HG03432 (cell line): ENCODE measurements around the gene DDX47.
"Not testable (repeated sequence)": the region's sequence is repeated elsewhere in the genome, so short reads cannot be mapped to it uniquely, and the experiment has no call there.

Experiments
- ATAC-seq: cut with Tn5 transposase; IDR thresholded peaks from one replicate; pipeline ENCODE4 v1.9.1; 2021; ENCODE audit warnings: mild to moderate bottlenecking, moderate library complexity; ENCODE audit not compliant: unreplicated experiment

DDX47 gene

DNA sequence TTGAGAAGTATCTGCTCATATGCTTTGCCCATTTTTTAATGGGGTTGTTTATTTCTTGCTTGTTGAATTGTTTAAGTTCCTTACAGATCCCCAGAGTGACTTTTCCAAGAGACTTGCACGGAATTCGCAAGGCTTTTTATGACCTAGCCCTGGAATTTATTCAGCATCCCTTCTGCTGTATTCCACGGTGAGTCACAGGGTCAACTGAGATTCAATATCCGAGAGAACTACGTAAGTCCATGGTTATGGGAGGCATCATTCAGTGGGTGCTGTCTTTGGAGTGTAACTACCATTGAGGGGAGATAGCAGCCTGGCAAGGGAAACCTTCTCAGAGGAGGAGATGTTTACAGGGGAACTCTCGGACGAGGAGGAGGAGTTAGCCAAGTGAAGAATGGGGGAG is 57.3 kb downstream of the DDX47 start:
- ATAC-seq = no peak

DNA sequence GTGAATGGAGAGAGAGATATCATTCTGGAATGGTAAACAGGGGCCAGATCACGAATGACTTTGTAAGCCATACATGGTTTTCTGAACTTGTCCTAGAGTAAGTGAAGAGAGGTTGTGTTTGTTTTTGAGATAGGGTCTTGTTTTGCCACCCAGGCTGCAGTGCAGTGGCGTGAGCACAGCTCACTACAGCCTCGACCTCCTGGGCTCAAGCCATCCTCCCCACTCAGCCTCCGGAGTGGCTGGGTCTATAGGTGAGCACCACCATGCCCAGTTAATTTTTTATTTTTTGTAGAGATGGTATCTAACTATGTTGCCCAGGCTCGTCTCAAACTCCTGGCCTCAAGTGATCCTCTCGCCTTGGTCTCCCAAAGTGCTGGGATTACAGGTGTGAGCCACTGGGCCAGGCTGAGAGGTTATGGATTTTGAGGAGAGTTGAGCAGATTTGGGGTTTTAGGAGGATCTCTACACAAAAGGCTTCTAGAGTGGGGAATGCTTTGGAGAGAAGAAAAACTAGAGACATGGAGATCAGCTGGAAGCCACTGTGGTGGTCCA is 58.5 kb downstream of the DDX47 start:
- ATAC-seq = no peak

DNA sequence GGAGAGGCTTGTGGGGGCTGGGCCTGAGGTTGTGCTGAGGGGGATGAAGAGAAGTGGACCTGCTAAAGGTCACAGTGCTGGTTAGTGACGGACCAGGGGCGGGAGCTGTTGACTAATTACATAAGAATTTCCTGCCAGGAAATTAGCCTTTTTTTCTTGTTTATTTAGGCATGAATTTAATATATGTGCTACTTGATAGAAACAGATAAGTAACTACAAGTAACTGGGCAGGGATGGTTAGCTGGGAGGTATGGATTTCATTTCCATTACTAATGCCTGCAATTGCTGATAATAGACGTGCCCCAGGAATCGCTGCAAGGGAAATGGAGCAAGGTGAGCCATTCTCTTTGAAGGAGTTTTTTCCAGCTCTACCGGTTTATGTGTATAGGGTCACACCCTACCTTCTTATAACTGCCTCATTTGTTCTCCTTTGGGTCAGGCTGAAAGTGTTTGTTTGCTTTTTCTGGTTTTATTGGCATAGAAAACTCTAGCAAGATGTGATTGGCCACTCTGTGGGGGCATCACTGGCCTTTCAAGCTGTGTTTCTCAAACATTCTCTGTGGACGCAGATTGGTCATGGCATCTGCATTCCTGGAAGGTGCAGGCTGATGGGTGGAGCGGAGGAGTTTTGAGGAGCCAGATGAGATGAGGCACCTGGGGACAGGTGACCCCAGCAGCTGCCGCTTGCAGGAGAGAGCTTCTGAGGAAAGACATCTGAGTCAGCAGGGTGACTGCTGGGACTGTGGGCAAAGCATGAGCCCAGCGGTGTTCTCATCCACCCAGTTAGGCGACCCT is 59.2 kb downstream of the DDX47 start:
- no peak for ATAC-seq

DNA sequence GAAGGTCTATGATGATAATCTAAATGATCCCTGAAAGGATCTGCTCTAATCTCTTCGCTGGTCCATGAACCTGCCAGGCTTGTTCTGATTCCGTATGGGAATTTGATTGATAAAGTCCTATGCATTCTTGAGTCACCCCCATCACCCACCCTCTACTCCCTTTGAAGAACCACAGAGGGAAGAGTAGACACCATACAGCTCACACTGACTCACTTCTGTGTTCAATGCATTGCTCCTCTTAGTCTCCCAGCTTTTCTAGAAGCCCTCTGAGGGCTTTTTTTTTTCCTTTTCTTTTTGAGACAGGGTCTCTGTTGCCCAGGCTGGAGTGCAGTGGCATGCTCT is 59.8 kb downstream of the DDX47 start:
- no peak for ATAC-seq

DNA sequence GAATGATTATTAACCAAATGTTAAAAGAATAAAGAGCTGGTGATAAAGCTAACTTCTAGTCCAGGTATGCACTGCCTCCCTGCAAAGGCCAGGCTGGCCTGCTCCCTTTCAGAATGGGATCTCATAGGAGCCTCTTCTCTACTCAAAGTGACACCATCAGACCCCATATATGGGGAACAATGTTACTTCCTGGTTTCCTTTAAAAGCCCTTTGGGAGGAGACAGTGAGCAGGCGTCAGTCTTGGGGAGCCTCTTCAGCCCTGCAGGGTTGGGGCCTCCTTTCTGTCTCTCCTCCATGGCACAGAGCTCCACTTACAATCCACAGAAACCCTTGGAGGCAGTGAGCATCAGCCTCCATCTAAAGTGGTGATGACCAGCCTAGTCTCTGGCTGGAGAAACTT is 60.9 kb downstream of the DDX47 start:
- ATAC-seq = no peak

DNA sequence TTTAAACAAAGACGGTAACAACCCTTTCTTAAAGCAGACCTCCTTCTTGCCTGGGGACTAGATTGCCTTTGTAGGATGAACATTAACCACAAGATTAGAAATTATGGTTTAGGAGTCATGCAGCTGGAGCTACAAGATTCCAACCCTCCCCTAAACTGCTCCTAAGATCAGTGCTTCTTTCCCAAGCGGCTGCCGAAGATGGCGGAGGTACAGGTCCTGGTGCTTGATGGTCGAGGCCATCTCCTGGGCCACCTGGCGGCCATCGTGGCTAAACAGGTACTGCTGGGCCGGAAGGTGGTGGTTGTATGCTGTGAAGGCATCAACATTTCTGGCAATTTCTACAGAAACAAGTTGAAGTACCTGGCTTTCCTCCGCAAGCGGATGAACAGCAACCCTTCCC is 62.2 kb downstream of the DDX47 start:
- ATAC-seq = not testable (repeated sequence)

DNA sequence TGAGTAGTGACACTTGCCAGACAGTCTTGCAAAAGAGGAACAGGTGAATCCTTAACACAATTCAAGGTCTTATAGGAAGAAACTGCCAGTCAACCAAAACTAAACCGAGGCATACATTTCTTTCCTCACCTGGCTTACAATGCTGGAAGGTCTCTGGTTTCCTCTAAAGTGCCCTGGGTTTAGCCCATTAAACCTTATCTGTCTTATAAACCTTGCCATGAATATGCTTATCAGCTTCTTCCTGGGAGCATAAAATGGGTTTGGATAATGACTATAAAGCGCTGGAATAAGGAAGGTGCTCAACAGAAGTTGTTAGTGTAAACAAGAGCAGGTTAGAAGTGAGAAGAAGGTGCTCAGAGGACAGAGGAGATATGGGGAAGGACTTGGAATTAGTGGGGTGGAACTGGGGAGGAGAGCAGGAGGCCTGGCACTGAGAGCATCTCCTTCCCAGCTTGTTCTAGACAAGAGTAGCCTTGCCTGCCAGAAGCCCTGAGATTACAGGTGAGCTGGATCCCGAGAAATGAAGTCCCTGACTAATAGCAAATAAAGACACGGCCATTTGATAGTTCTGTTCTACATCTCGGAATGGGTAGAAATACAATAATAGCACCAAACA is 64.1 kb downstream of the DDX47 start:
- ATAC-seq = no peak

DNA sequence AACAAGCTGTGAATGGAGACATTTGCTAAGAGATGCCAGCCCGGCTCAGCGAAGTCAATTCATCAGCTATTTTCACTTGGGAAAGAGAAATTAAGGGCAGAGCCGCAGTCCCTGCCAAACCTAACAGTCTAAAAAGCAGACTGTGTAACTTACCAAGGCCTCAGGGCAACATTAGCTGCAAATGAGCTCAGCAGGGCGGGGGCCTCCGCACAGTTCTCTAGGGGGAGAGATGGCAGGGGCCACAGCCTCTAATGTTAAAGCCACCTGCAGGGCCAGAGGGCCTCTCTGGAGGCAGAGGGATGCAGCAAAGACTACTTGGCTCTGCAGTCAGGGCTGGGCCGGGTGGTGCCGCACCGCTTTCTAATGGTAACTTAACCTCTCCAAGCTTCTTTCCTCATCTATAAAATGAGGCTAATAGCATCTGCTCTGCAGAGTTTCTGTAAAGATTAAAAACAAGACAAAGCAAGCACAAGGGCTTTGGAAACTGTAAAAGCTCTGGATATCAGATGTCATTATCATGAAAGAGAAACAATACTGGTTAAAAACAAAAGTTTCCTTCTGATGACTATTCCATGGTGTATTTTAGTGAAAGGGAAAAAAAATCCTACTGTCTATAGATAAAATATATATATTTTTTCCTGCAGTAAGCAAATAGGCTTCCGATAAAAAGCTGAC is 64.8 kb downstream of the DDX47 start:
- no peak for ATAC-seq
